K562 (cell line): Measurements from ENCODE around the gene ANTKMT. TPM values are rescaled to one million over a fixed set of nuclear protein-coding genes. Genes with fewer than 3 reads are reported as not detected.

Experiments
- ATAC-seq: fragments of 200-7000 bp; cut with Tn5 transposase; 3 replicates; pipeline ENCODE4 v1.9.1; 2020; ENCODE audit warnings: moderate library complexity
- BruUV-seq: library from RNA; stranded (reverse); fragments of 400-500 nt; replicated peaks from 2 replicates; lab custom pipeline; 2021; lab: Mats Ljungman, UMichigan
- CTCF ChIA-PET: fragments of 300-600 bp; formaldehyde crosslinking; extraction: SDS; loops from one replicate; lab custom pipeline; 2021; ENCODE audit warnings: low intra/inter-chr PET ratio; lab: Yijun Ruan, JAX
- POLR2A ChIA-PET: fragments of 300-600, 350-650 bp; sonication (Branson Sonifier 250); formaldehyde crosslinking; extraction: SDS; loops from one replicate; lab custom pipeline; 2021; ENCODE audit warnings: antibody characterized with exemption, inconsistent platforms; lab: Yijun Ruan, JAX
- DNase-seq, 4 experiments: peaks; one replicate each; pipeline versions ENCODE4 v3.0.0 to v3.0.0-alpha.2; 2011 to 2018; ENCODE audit warnings: low spot score in 3 of 4, mixed read lengths in 3 of 4; ENCODE audit errors: extremely low read depth in 1 of 4
- FAIRE-seq: peaks from 2 replicates; lab custom pipeline; 2011; peaks lifted over from hg19 to GRCh38; lab: Jason Lieb, UNC
- H2AFZ ChIP-seq: 2 replicates; pipeline ENCODE4 v1.6.0; 2011; ENCODE audit warnings: low read depth, low read length, control low read depth, inconsistent platforms
- H3K27ac ChIP-seq: fragments of 200-600 bp; 3 replicates; pipeline ENCODE4 v1.8.0; 2011; ENCODE audit warnings: low read depth, mild to moderate bottlenecking, control low read depth, inconsistent platforms, low read length, moderate library complexity, mixed read lengths; ENCODE audit errors: extremely low read depth
- H3K27me3 ChIP-seq, 2 experiments: fragments of 300-600 bp in 1 of 2; 2 replicates in 1 of 2; 3 replicates in 1 of 2; pipeline versions ENCODE4 v1.6.0 to v1.8.0; 2011; ENCODE audit warnings: inconsistent platforms in 2 of 2, low read length in 2 of 2, mild to moderate bottlenecking in 1 of 2, mixed read lengths in 1 of 2, moderate library complexity in 1 of 2; ENCODE audit not compliant: control insufficient read depth in 2 of 2, insufficient read depth in 2 of 2
- H3K36me3 ChIP-seq: fragments of 300-600 bp; 3 replicates; pipeline ENCODE4 v1.8.0; 2011; ENCODE audit warnings: mild to moderate bottlenecking, low read length, inconsistent platforms; ENCODE audit not compliant: control insufficient read depth, insufficient read depth
- H3K4me1 ChIP-seq, 2 experiments: fragments of 200-600 bp in 1 of 2; replicated peaks in 1 of 2; 2 replicates in 1 of 2; 3 replicates in 1 of 2; pipeline versions ENCODE4 v1.5.1 to v1.8.0; 2011; ENCODE audit warnings: inconsistent platforms in 2 of 2, low read length in 2 of 2, mild to moderate bottlenecking in 1 of 2, mixed read lengths in 1 of 2, moderate library complexity in 1 of 2; ENCODE audit not compliant: control insufficient read depth in 2 of 2, insufficient read depth in 2 of 2
- H3K4me2 ChIP-seq: 2 replicates; pipeline ENCODE4 v1.6.1; 2011; ENCODE audit warnings: low read length, control low read depth, inconsistent platforms, mixed read lengths; ENCODE audit not compliant: insufficient read depth
- H3K4me3 ChIP-seq: fragments of 200-600 bp; sonication (generic), shearing (Covaris generic); 2 replicates; pipeline ENCODE4 v1.5.1; 2016; ENCODE audit warnings: control low read depth, inconsistent platforms
- H3K79me2 ChIP-seq: fragments of 200-600 bp; 3 replicates; pipeline ENCODE4 v1.8.0; 2011; ENCODE audit warnings: low read length, inconsistent platforms; ENCODE audit not compliant: control insufficient read depth, insufficient read depth
- H3K9ac ChIP-seq, 2 experiments: 2 replicates each; pipeline versions ENCODE4 v1.6.0 to v1.6.1; 2011; ENCODE audit warnings: low read depth in 2 of 2, low read length in 2 of 2, control low read depth in 1 of 2, inconsistent platforms in 1 of 2, mild to moderate bottlenecking in 1 of 2, mixed read lengths in 1 of 2; ENCODE audit not compliant: insufficient read depth in 1 of 2
- H3K9me1 ChIP-seq: one replicate; pipeline ENCODE4 v1.6.0; 2011; ENCODE audit warnings: inconsistent platforms, mild to moderate bottlenecking, low read length, moderate library complexity; ENCODE audit not compliant: control insufficient read depth, insufficient read depth
- H3K9me3 ChIP-seq: replicated peaks from 2 replicates; pipeline ENCODE4 v1.5.1; 2011; ENCODE audit warnings: low read depth, low read length, inconsistent platforms; ENCODE audit not compliant: control insufficient read depth, insufficient read depth
- H4K20me1 ChIP-seq: replicated peaks from 2 replicates; pipeline ENCODE4 v1.6.1; 2011; ENCODE audit warnings: low read length, inconsistent platforms, mixed read lengths; ENCODE audit not compliant: control insufficient read depth, insufficient read depth
- KAT7 ChIP-seq: sonication (generic); formaldehyde crosslinking; IDR thresholded peaks from 2 replicates; pipeline ENCODE4 v1.8.0; 2022; ENCODE audit warnings: missing genetic modification reagents, mild to moderate bottlenecking, borderline replicate concordance
- NEUROD1 ChIP-seq: fragments of 150-350 bp; IDR thresholded peaks from 2 replicates; pipeline ENCODE4 v1.6.1; 2014; ENCODE audit warnings: borderline replicate concordance, low read length, low read depth; ENCODE audit not compliant: partially characterized antibody
- NR1H2 ChIP-seq: sonication (generic); formaldehyde crosslinking; IDR thresholded peaks from 2 replicates; pipeline ENCODE4 v1.4.0; 2020; ENCODE audit warnings: mild to moderate bottlenecking, missing genetic modification reagents
- PHB ChIP-seq: fragments of 250-450 bp; sonication (Bioruptor Pico); IDR thresholded peaks from 2 replicates; pipeline ENCODE4 v1.5.0; 2021
- SMARCA4 ChIP-seq: fragments of 450-650 bp; IDR thresholded peaks from 2 replicates; pipeline ENCODE4 v1.6.1; 2016
- TBL1XR1 ChIP-seq, 2 experiments: IDR thresholded peaks; 2 replicates each; pipeline ENCODE4 v1.6.1; 2012; ENCODE audit warnings: improper control_type of control experiment in 2 of 2, low read length in 2 of 2, mild to moderate bottlenecking in 1 of 2
- ZNF133 ChIP-seq: fragments of 250-450 bp; sonication (Bioruptor Pico); IDR thresholded peaks from 2 replicates; pipeline ENCODE4 v1.4.0; 2020; ENCODE audit warnings: mild to moderate bottlenecking
- ZNF184 ChIP-seq: sonication (generic); formaldehyde crosslinking; IDR thresholded peaks from 2 replicates; pipeline ENCODE4 v1.5.0; 2020; ENCODE audit warnings: missing genetic modification reagents
- ZNF316 ChIP-seq: fragments of 450-650 bp; IDR thresholded peaks from 2 replicates; pipeline ENCODE4 v1.6.1; 2016
- ZNF551 ChIP-seq: fragments of 250-450 bp; sonication (Bioruptor Pico); IDR thresholded peaks from 2 replicates; pipeline ENCODE4 v1.5.0; 2021; ENCODE audit warnings: mild to moderate bottlenecking, moderate library complexity
- ZNF785 ChIP-seq: fragments of 250-450 bp; sonication (Bioruptor Pico); IDR thresholded peaks from 2 replicates; pipeline ENCODE4 v1.4.0; 2020; ENCODE audit warnings: mild to moderate bottlenecking
- ZNF830 ChIP-seq: fragments of 250-450 bp; sonication (Bioruptor Pico); IDR thresholded peaks from 2 replicates; pipeline ENCODE4 v1.5.0; 2021; ENCODE audit warnings: mild to moderate bottlenecking
- ZZZ3 ChIP-seq: fragments of 450-650 bp; IDR thresholded peaks from 2 replicates; pipeline ENCODE4 v1.6.1; 2016; ENCODE audit warnings: antibody characterized with exemption, mild to moderate bottlenecking, moderate library complexity
- WGBS: fragments of 100-300 bp; shearing (Covaris generic); methylation state at CpG from one replicate; pipeline ENCODE4 v1.1.6; 2016; ENCODE audit warnings: low coverage, mixed read lengths; ENCODE audit not compliant: insufficient coverage; ENCODE audit errors: missing lambda C conversion rate; 5-methylcytosine and 5-hydroxymethylcytosine counted together
- in situ Hi-C: fragments of 300-500 bp; cut with MboI; formaldehyde crosslinking; loops from 4 replicates; pipeline ENCODE4 v1.15.0; 2018; ENCODE audit warnings: inconsistent platforms, mixed read lengths
- intact Hi-C: fragments of 100-400 bp; cut with micrococcal nuclease; formaldehyde crosslinking; loops from 2 replicates; pipeline ENCODE4 v1.14.2; 2022
- polyA plus RNA-seq, 8 experiments: library from polyadenylated mRNA; depleted of rRNA in 4 of 8; stranded (reverse) in 5 of 8; unstranded in 3 of 8; fragments of >200 nt; fragmentation: Nextera tagmentation in 2 of 8; fragmentation: Illumina TruSeq in 1 of 8; extraction: Ambion mirVana in 2 of 8; extraction: Trizol in 1 of 8; gene quantifications; 2 replicates each; pipeline versions ENCODE4 v1.2.1 to v1.2.3, GENCODE V29; 2011 to 2014; ENCODE audit warnings: inconsistent platforms in 1 of 8, missing spikeins in 1 of 8
- total RNA-seq, 7 experiments: library from RNA; depleted of rRNA in 6 of 7; stranded (reverse); fragments of >200 nt in 6 of 7; fragmentation: Illumina TruSeq in 2 of 7; extraction: Trizol in 2 of 7; gene quantifications; 2 replicates each; pipeline versions ENCODE4 v1.2.1 to v1.2.3, GENCODE V29; 2011 to 2021; ENCODE audit warnings: low replicate concordance in 1 of 7
- TF ChIP-seq, protein P1 (sequence below): fragments of 450-650 bp; formaldehyde crosslinking; IDR thresholded peaks from 2 replicates; pipeline ENCODE4 v1.4.0; 2020; ENCODE audit warnings: mild to moderate bottlenecking, moderate library complexity
- TF ChIP-seq, protein P2 (sequence below): sonication (generic); formaldehyde crosslinking; IDR thresholded peaks from 2 replicates; pipeline ENCODE4 v1.8.1; 2022; ENCODE audit warnings: missing genetic modification reagents
- TF ChIP-seq, protein P3 (sequence below): sonication (generic); formaldehyde crosslinking; IDR thresholded peaks from 2 replicates; pipeline ENCODE4 v1.8.1; 2023; ENCODE audit warnings: mild to moderate bottlenecking, missing genetic modification reagents
- TF ChIP-seq, protein P4 (sequence below): fragments of 250-450 bp; sonication (Bioruptor Pico); IDR thresholded peaks from 2 replicates; pipeline ENCODE4 v1.4.0; 2020; ENCODE audit warnings: mild to moderate bottlenecking

ANTKMT gene
- total and polyA plus RNA-seq, 9 of the 15 experiments (the other 6 are each of a cell fraction or from before 2014, with no cell fraction given) = 0.58 to 217 (median 19.1) TPM

DNA sequence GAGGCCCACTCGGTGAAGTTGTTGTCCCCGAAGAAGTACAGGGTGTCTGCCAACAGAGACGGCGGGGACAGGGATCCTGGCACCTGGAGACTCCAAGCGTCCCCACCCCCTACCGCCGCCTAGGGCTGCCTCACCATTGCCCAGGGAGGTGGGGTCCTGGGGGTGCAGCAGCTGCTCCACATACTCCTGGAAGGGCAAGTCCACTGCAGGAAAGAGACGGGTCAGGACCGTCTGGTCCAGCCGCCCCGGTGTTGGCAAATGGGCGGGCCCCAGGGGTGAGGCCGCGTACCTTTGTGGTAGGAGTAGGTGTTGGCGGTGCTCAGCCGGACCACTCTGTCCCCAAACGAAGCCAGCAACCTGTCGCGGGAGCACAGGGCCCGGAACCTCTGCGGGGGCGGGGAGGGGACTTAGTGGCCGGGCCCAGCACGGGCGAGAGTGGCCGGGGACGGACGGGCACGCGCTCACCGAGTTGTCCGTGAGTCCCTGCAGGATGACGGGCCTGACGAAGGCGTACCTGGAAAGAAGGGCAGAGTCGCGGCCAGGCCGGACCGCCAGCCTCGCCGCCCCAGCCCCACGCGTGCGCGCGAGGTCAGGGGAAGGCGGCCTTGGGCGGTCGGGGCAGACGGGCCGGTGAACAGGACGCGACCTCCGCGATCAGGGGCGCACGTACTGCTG is 37.4 kb upstream of the ANTKMT start:
- Histone ChIP-seq H3K4me3 (peak overlapping the region; percentile 98), H3K27ac (peak overlapping the region; percentile 88), H3K9me3 (no peaks in the 10 kb centered on the region), H3K79me2 (peaks cover 41% of the 10 kb centered on the region), H3K4me2 (peak overlapping the region; percentile 75), H3K9me1 (peaks cover 11% of the 10 kb centered on the region), H3K36me3 (peaks cover 61% of the 10 kb centered on the region), H3K9ac (peak overlapping the region; percentile 71 to 98), H3K27me3 (no peaks in the 10 kb centered on the region), H2AFZ (peak overlapping the region; percentile 24; the same call in 1 of the 2 replicates), H3K4me1 (peaks cover 32 to 96% of the 10 kb centered on the region in 2 experiments), H4K20me1 (peaks cover 21% of the 10 kb centered on the region)
- intact Hi-C loops (loop anchor here (5.0 kb wide), 1 partner anchor 286 kb away; the partner anchor contains the start of gene NME4), in situ Hi-C loops (no loop called here)
- WGBS = 3% methylated on average over 49 of the region's 57 CpGs
- POLR2A ChIA-PET = interaction anchor here (0.6 to 0.8 kb wide), 5 partner anchors 8 to 441 kb away, joined by 3 to 6 read pairs (median 3); partner anchors contain the start of gene RHBDL1
- no peak for FAIRE-seq
- DNase-seq = peak in 3 of 4 experiments; percentile 23 to 70 (median 32)
- CTCF ChIA-PET = no interaction called here
- ATAC-seq = peak; percentile 6
- BruUV-seq = no TSS peak
- TF ChIP-seq KAT7 (CRISPR knock-in tag) (no peak), ZNF184 (CRISPR knock-in tag) (no peak), ZZZ3 (no peak), NR1H2 (CRISPR knock-in tag) (0 out of 2 replicates have a peak, but pooled peaks have one; percentile 66), PHB (CRISPR knock-in tag) (0 out of 2 replicates have a peak, but pooled peaks have one; percentile 55), ZNF133 (CRISPR knock-in tag) (no peak), ZNF551 (CRISPR knock-in tag) (no peak), ZNF316 (no peak), ZNF830 (CRISPR knock-in tag) (peak; percentile 89; the same call in 1 of the 2 replicates), ZNF785 (CRISPR knock-in tag) (no peak), NEUROD1 (no peak), SMARCA4 (no peak), TBL1XR1 (IDR thresholded peaks at IDR 0.05; ENCODE audit: low read length in 2 of 2) (no peak)
- TF ChIP-seq, protein P1, sequence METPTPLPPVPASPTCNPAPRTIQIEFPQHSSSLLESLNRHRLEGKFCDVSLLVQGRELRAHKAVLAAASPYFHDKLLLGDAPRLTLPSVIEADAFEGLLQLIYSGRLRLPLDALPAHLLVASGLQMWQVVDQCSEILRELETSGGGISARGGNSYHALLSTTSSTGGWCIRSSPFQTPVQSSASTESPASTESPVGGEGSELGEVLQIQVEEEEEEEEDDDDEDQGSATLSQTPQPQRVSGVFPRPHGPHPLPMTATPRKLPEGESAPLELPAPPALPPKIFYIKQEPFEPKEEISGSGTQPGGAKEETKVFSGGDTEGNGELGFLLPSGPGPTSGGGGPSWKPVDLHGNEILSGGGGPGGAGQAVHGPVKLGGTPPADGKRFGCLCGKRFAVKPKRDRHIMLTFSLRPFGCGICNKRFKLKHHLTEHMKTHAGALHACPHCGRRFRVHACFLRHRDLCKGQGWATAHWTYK (CRISPR knock-in tag) = no peak; the same call in 1 of the 2 replicates
- TF ChIP-seq, protein P2, sequence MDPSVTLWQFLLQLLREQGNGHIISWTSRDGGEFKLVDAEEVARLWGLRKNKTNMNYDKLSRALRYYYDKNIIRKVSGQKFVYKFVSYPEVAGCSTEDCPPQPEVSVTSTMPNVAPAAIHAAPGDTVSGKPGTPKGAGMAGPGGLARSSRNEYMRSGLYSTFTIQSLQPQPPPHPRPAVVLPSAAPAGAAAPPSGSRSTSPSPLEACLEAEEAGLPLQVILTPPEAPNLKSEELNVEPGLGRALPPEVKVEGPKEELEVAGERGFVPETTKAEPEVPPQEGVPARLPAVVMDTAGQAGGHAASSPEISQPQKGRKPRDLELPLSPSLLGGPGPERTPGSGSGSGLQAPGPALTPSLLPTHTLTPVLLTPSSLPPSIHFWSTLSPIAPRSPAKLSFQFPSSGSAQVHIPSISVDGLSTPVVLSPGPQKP (CRISPR knock-in tag) = no peak
- TF ChIP-seq, protein P3, sequence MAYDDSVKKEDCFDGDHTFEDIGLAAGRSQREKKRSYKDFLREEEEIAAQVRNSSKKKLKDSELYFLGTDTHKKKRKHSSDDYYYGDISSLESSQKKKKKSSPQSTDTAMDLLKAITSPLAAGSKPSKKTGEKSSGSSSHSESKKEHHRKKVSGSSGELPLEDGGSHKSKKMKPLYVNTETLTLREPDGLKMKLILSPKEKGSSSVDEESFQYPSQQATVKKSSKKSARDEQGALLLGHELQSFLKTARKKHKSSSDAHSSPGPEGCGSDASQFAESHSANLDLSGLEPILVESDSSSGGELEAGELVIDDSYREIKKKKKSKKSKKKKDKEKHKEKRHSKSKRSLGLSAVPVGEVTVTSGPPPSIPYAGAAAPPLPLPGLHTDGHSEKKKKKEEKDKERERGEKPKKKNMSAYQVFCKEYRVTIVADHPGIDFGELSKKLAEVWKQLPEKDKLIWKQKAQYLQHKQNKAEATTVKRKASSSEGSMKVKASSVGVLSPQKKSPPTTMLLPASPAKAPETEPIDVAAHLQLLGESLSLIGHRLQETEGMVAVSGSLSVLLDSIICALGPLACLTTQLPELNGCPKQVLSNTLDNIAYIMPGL (CRISPR knock-in tag) = peak; percentile 43; the same call in 1 of the 2 replicates
- TF ChIP-seq, protein P4, sequence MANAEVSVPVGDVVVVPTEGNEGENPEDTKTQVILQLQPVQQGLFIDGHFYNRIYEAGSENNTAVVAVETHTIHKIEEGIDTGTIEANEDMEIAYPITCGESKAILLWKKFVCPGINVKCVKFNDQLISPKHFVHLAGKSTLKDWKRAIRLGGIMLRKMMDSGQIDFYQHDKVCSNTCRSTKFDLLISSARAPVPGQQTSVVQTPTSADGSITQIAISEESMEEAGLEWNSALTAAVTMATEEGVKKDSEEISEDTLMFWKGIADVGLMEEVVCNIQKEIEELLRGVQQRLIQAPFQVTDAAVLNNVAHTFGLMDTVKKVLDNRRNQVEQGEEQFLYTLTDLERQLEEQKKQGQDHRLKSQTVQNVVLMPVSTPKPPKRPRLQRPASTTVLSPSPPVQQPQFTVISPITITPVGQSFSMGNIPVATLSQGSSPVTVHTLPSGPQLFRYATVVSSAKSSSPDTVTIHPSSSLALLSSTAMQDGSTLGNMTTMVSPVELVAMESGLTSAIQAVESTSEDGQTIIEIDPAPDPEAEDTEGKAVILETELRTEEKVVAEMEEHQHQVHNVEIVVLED = no peak
